HepG2 (cell line): ENCODE results near the gene CNTRL. TPM values are rescaled to one million over a fixed set of nuclear protein-coding genes. Genes with fewer than 3 reads are reported as not detected.
A peak's percentile ranks its signal among the peaks of the same experiment; 100 is the strongest.

ENCODE experiments used
- AKAP8 ChIP-seq: sonication (generic); formaldehyde crosslinking; IDR thresholded peaks from 2 replicates; pipeline ENCODE4 v1.5.1; 2020; ENCODE audit warnings: mild to moderate bottlenecking, missing genetic modification reagents
- FIP1L1 ChIP-seq: fragments of 200-400 bp; formaldehyde crosslinking; IDR thresholded peaks from 2 replicates; pipeline ENCODE4 v1.6.1; 2018; ENCODE audit warnings: low read depth, mild to moderate bottlenecking, low read length, moderate library complexity, borderline replicate concordance; ENCODE audit not compliant: insufficient read depth
- GTF3A ChIP-seq: sonication (generic); formaldehyde crosslinking; conservative IDR thresholded peaks from 2 replicates; pipeline ENCODE4 v1.4.0; 2020; ENCODE audit warnings: mild to moderate bottlenecking, missing genetic modification reagents
- HMG20B ChIP-seq: conservative IDR thresholded peaks from 2 replicates; pipeline ENCODE4 v1.6.1; 2016; ENCODE audit warnings: missing genetic modification reagents, missing compliant biosample characterization
- HNF4G ChIP-seq, 2 experiments: sonication (generic) in 1 of 2; formaldehyde crosslinking in 1 of 2; IDR thresholded peaks; 2 replicates each; pipeline versions ENCODE4 v1.4.0 to v1.6.1; 2011 to 2020; ENCODE audit warnings: borderline replicate concordance in 2 of 2, low read depth in 2 of 2, mild to moderate bottlenecking in 2 of 2, low read length in 1 of 2, missing genetic modification reagents in 1 of 2, moderate library complexity in 1 of 2
- NFE2L1 ChIP-seq: sonication (generic); formaldehyde crosslinking; IDR thresholded peaks from 2 replicates; pipeline ENCODE4 v1.4.0; 2020; ENCODE audit warnings: missing genetic modification reagents, mild to moderate bottlenecking, borderline replicate concordance
- NFIC ChIP-seq: IDR thresholded peaks from 2 replicates; pipeline ENCODE4 v1.6.1; 2012; ENCODE audit warnings: mild to moderate bottlenecking, low read length, inconsistent platforms
- TCF12 ChIP-seq, 2 experiments: fragments of 450-650 bp in 1 of 2; sonication (generic) in 1 of 2; formaldehyde crosslinking in 1 of 2; IDR thresholded peaks; 2 replicates each; pipeline versions ENCODE4 v1.6.1 to v1.8.0; 2017 to 2022; ENCODE audit warnings: antibody characterized with exemption in 1 of 2, mild to moderate bottlenecking in 1 of 2, missing genetic modification reagents in 1 of 2, moderate library complexity in 1 of 2
- ZC3H13 ChIP-seq: sonication (generic); formaldehyde crosslinking; IDR thresholded peaks from 2 replicates; pipeline ENCODE4 v1.8.1; 2023; ENCODE audit warnings: mild to moderate bottlenecking, missing genetic modification reagents, moderate library complexity
- ZMYM2 ChIP-seq: sonication (generic); formaldehyde crosslinking; IDR thresholded peaks from 2 replicates; pipeline ENCODE4 v1.8.0; 2022; ENCODE audit warnings: mild to moderate bottlenecking, missing genetic modification reagents
- ZNF20 ChIP-seq: sonication (generic); formaldehyde crosslinking; IDR thresholded peaks from 2 replicates; pipeline ENCODE4 v1.4.0; 2020; ENCODE audit warnings: mild to moderate bottlenecking, moderate library complexity, missing genetic modification reagents
- ZNF550 ChIP-seq: sonication (generic); formaldehyde crosslinking; IDR thresholded peaks from 2 replicates; pipeline ENCODE4 v1.4.0; 2020; ENCODE audit warnings: mild to moderate bottlenecking, missing genetic modification reagents, borderline replicate concordance
- ZNF619 ChIP-seq: sonication (generic); formaldehyde crosslinking; IDR thresholded peaks from 2 replicates; pipeline ENCODE4 v1.4.0; 2020; ENCODE audit warnings: mild to moderate bottlenecking, missing genetic modification reagents
- polyA plus RNA-seq, 8 experiments: library from polyadenylated mRNA; depleted of rRNA in 3 of 8; stranded (reverse) in 7 of 8; unstranded in 1 of 8; fragments of >200 nt; fragmentation: Illumina TruSeq in 4 of 8; extraction: Trizol in 4 of 8; gene quantifications; 2 replicates each; pipeline versions ENCODE4 v1.2.1 to v1.2.3, GENCODE V29; 2011 to 2016; ENCODE audit warnings: low read depth in 4 of 8, missing spikeins in 1 of 8, mixed read lengths in 1 of 8; ENCODE audit not compliant: insufficient read depth in 1 of 8
- total RNA-seq, 5 experiments: library from RNA; depleted of rRNA; stranded (reverse); fragments of >200 nt; fragmentation: Illumina TruSeq; extraction: Trizol; gene quantifications; 2 replicates each; pipeline ENCODE4 v1.2.3, GENCODE V29; 2016; ENCODE audit warnings: low read depth in 1 of 5
- TF ChIP-seq, protein P1 (sequence below): sonication (generic); formaldehyde crosslinking; IDR thresholded peaks from 2 replicates; pipeline ENCODE4 v1.5.1; 2020; ENCODE audit warnings: mild to moderate bottlenecking, moderate library complexity, missing genetic modification reagents
- TF ChIP-seq, protein P2 (sequence below): sonication (generic); formaldehyde crosslinking; IDR thresholded peaks from 2 replicates; pipeline ENCODE4 v1.4.0; 2020; ENCODE audit warnings: missing genetic modification reagents
- TF ChIP-seq, protein P3 (sequence below): sonication (generic); formaldehyde crosslinking; IDR thresholded peaks from 2 replicates; pipeline ENCODE4 v1.4.0; 2020; ENCODE audit warnings: mild to moderate bottlenecking, missing genetic modification reagents
- TF ChIP-seq, protein P4 (sequence below): IDR thresholded peaks from 2 replicates; pipeline ENCODE4 v1.6.1; 2012; ENCODE audit warnings: low read length, improper control_type of control experiment

The CNTRL gene
- total and polyA plus RNA-seq, 2 of the 13 experiments (the other 11 are each of a cell fraction or from before 2014, with no cell fraction given), result 7.5 to 11.8 TPM

DNA sequence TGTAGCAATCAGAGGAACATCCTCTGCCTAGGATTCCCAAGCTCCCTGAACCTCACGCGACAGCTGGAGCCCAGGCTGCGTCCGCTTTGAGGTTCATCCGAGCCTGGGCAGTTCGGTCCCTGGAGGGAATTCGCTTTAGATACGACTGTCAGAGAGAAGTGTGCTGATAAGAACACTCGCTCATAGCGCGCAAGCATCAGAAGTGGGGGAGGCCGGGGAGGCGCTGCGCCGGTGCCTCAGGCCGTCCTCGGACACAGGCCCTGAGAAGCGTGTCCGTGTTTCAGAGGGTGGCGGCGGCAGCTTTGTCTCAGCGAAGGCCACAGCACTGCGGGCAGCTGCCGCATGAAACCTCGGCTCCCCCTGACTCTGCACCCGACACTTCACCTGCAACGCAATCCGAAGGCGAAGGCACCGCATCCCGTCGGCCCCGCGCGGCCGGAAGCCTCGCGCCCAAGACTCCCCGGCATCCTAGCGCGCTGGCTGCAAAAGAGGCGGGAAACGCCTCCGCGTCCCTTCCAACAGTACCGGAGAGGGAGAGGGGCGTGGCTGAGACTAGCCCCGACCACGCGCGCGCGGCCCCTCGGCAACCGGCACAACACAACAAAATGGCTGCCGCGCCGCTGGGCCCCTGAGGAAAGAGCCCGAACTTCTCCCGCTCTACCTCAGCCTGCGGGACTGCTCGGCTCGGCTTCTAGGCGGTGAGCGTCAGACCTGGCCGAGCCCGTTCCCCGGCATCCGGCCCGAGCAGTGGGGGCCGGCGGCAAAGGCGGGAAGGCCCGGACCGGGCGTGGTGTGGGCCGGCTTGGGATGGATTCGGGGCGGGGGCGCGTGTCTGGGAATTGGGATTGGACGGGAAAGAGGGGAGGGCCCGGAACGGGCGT lies at the start of gene CNTRL (continued):
- peak; percentile 92; the same call in 1 of the 2 replicates for TF ChIP-seq ZMYM2
- no peak for TF ChIP-seq NFIC
- peak; percentile 86 for TF ChIP-seq AKAP8 (CRISPR knock-in tag)
- TF ChIP-seq, protein P1, sequence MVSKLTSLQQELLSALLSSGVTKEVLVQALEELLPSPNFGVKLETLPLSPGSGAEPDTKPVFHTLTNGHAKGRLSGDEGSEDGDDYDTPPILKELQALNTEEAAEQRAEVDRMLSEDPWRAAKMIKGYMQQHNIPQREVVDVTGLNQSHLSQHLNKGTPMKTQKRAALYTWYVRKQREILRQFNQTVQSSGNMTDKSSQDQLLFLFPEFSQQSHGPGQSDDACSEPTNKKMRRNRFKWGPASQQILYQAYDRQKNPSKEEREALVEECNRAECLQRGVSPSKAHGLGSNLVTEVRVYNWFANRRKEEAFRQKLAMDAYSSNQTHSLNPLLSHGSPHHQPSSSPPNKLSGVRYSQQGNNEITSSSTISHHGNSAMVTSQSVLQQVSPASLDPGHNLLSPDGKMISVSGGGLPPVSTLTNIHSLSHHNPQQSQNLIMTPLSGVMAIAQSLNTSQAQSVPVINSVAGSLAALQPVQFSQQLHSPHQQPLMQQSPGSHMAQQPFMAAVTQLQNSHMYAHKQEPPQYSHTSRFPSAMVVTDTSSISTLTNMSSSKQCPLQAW, result peak; percentile 64
- TF ChIP-seq, protein P2, sequence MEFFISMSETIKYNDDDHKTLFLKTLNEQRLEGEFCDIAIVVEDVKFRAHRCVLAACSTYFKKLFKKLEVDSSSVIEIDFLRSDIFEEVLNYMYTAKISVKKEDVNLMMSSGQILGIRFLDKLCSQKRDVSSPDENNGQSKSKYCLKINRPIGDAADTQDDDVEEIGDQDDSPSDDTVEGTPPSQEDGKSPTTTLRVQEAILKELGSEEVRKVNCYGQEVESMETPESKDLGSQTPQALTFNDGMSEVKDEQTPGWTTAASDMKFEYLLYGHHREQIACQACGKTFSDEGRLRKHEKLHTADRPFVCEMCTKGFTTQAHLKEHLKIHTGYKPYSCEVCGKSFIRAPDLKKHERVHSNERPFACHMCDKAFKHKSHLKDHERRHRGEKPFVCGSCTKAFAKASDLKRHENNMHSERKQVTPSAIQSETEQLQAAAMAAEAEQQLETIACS (CRISPR knock-in tag), result peak; percentile 74
- no peak for TF ChIP-seq FIP1L1
- TF ChIP-seq ZC3H13 (CRISPR knock-in tag), result peak; percentile 91
- TF ChIP-seq, protein P3, sequence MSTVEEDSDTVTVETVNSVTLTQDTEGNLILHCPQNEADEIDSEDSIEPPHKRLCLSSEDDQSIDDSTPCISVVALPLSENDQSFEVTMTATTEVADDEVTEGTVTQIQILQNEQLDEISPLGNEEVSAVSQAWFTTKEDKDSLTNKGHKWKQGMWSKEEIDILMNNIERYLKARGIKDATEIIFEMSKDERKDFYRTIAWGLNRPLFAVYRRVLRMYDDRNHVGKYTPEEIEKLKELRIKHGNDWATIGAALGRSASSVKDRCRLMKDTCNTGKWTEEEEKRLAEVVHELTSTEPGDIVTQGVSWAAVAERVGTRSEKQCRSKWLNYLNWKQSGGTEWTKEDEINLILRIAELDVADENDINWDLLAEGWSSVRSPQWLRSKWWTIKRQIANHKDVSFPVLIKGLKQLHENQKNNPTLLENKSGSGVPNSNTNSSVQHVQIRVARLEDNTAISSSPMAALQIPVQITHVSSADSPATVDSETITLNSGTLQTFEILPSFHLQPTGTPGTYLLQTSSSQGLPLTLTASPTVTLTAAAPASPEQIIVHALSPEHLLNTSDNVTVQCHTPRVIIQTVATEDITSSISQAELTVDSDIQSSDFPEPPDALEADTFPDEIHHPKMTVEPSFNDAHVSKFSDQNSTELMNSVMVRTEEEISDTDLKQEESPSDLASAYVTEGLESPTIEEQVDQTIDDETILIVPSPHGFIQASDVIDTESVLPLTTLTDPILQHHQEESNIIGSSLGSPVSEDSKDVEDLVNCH (CRISPR knock-in tag), result no peak; the same call in 1 of the 2 replicates
- TF ChIP-seq ZNF20, result 0 out of 2 replicates have a peak, but pooled peaks have one; percentile 62
- peak; percentile 83; the same call in 1 of the 2 replicates for TF ChIP-seq NFE2L1 (CRISPR knock-in tag)
- TF ChIP-seq, protein P4, sequence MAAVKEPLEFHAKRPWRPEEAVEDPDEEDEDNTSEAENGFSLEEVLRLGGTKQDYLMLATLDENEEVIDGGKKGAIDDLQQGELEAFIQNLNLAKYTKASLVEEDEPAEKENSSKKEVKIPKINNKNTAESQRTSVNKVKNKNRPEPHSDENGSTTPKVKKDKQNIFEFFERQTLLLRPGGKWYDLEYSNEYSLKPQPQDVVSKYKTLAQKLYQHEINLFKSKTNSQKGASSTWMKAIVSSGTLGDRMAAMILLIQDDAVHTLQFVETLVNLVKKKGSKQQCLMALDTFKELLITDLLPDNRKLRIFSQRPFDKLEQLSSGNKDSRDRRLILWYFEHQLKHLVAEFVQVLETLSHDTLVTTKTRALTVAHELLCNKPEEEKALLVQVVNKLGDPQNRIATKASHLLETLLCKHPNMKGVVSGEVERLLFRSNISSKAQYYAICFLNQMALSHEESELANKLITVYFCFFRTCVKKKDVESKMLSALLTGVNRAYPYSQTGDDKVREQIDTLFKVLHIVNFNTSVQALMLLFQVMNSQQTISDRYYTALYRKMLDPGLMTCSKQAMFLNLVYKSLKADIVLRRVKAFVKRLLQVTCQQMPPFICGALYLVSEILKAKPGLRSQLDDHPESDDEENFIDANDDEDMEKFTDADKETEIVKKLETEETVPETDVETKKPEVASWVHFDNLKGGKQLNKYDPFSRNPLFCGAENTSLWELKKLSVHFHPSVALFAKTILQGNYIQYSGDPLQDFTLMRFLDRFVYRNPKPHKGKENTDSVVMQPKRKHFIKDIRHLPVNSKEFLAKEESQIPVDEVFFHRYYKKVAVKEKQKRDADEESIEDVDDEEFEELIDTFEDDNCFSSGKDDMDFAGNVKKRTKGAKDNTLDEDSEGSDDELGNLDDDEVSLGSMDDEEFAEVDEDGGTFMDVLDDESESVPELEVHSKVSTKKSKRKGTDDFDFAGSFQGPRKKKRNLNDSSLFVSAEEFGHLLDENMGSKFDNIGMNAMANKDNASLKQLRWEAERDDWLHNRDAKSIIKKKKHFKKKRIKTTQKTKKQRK, result no peak
- peak; percentile 80 for TF ChIP-seq ZNF550 (CRISPR knock-in tag)
- no peak for TF ChIP-seq HMG20B (CRISPR knock-in tag)
- TF ChIP-seq ZNF619 (CRISPR knock-in tag), result peak; percentile 59; the same call in 1 of the 2 replicates
- TF ChIP-seq HNF4G (IDR thresholded peaks at IDR 0.05; ENCODE audit: borderline replicate concordance, low read depth, low read length), result no peak
- TF ChIP-seq HNF4G (CRISPR knock-in tag; IDR thresholded peaks at IDR 0.05; ENCODE audit: borderline replicate concordance, low read depth), result peak; percentile 79
- no peak for TF ChIP-seq GTF3A (CRISPR knock-in tag)
- no peak for TF ChIP-seq TCF12 (IDR thresholded peaks at IDR 0.05)
- no peak for TF ChIP-seq TCF12 (CRISPR knock-in tag; IDR thresholded peaks at IDR 0.05)
